Upper lobe of left lung (tissue), 4 donors: ENCODE measurements around the gene NHLH2.

Source experiments
- EP300 ChIP-seq, 4 donors: sonication (generic); formaldehyde crosslinking; IDR thresholded peaks; one replicate each; pipeline ENCODE4 v1.5.1; 2017; ENCODE audit warnings: antibody characterized with exemption in 4 of 4, control low read depth in 2 of 4
- TF ChIP-seq, protein P1 (sequence below), 6 experiments: fragments of 450-650 bp in 4 of 6; fragments of 200-600 bp in 2 of 6; sonication (generic) in 2 of 6; IDR thresholded peaks; one replicate each; pipeline ENCODE4 v1.5.1; 2016 to 2019; ENCODE audit warnings: antibody characterized with exemption in 6 of 6

DNA sequence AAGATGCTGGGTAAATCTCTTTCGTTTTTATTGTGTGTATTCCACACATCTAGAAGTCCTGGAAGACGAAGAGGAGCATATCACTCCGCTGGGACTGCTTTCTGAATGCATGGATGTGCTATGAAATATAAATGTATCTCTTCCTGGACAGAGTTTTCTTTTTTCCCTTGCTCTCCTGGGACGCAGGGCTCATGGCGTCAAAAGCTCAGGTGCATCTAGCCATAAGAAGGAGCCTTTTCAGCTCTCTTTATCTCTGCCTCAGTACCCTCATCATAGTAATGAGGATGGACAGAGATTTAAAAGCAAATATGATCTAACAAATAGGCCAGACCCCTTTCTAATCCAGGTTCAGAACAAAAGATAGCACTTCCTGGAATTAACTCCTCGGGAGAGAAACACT is 44.9 kb downstream of the NHLH2 start:
- TF ChIP-seq, protein P1, sequence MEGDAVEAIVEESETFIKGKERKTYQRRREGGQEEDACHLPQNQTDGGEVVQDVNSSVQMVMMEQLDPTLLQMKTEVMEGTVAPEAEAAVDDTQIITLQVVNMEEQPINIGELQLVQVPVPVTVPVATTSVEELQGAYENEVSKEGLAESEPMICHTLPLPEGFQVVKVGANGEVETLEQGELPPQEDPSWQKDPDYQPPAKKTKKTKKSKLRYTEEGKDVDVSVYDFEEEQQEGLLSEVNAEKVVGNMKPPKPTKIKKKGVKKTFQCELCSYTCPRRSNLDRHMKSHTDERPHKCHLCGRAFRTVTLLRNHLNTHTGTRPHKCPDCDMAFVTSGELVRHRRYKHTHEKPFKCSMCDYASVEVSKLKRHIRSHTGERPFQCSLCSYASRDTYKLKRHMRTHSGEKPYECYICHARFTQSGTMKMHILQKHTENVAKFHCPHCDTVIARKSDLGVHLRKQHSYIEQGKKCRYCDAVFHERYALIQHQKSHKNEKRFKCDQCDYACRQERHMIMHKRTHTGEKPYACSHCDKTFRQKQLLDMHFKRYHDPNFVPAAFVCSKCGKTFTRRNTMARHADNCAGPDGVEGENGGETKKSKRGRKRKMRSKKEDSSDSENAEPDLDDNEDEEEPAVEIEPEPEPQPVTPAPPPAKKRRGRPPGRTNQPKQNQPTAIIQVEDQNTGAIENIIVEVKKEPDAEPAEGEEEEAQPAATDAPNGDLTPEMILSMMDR (IDR thresholded peaks at IDR 0.05), result no peak
- TF ChIP-seq EP300 (IDR thresholded peaks at IDR 0.05), result no peak
